HK-2 (cell line): ENCODE data around the gene LRP1B.
"Not testable (repeated sequence)": the region's sequence is repeated elsewhere in the genome, so short reads cannot be mapped to it uniquely, and the experiment has no call there.

Source experiments
- DNase-seq: peaks from one replicate; pipeline ENCODE4 v3.0.0-alpha.2; 2018; ENCODE audit not compliant: unreplicated experiment

Gene LRP1B

DNA sequence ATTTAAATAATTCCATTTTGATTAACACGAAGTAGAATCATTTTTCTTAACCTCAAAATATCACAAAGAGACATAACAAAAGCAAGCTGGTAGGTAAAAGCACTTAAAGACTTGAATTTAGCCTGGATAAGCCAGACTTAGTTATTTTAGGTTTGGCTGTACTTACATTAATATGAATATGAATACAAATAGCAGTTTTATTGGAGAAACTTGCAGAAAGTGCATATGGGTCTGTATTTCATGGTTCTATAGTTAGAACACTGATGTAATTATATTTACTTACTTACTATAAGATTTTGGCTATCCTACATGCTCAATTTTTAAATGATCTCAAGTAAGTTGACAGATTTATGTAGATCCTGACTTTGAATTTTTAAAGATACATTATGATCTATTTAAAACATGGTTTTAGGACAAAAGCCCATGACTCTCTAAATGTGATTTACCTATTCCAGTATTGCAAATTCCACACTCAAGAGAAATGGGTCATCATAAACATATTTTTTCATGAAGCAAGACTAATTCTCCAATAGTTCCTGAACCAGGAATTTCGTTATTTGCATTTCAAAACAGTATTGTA lies 1775.2 kb downstream of the LRP1B start:
- no peak for DNase-seq

DNA sequence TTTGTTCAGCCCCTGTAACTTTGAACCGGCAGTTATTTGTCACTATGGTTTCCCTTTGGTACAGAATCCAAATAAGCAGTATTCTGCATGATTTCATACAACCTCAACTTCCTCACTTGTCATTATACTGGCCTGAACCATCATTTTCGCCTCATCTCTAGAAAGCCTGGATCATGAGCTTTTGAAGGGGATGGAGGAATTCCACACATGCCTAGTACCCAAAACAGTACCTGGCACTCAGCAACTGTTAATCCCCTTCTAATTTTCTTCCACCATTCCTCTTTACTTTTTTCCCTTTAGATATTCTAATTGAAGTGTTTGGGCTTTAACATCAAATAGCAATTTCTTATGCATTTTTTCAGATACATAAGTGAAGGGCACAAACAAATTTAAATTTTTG lies 1776.3 kb downstream of the LRP1B start:
- no peak for DNase-seq

DNA sequence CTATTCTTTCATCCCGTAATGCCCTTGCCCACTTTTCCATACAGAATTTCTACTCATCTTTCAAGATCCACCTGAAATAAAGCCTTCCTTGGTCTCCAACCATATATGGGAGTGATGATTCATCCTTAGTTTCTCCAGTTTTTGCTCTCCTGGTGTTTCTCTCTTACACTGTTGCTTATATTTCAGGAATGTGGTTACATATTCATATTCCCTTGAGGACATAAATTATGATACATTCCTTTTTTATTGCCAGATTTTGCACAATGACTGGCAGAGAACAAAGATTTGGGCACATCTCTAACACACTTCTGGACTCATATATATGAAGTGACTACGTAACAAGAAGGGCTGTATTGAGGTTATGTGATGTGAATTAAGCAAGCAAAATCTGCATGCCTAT lies 1777.3 kb downstream of the LRP1B start:
- no peak for DNase-seq

GRCh38 chr2:140351692-140352091 lies 1779.1 kb downstream of the LRP1B start:
- DNase-seq, result no peak

DNA sequence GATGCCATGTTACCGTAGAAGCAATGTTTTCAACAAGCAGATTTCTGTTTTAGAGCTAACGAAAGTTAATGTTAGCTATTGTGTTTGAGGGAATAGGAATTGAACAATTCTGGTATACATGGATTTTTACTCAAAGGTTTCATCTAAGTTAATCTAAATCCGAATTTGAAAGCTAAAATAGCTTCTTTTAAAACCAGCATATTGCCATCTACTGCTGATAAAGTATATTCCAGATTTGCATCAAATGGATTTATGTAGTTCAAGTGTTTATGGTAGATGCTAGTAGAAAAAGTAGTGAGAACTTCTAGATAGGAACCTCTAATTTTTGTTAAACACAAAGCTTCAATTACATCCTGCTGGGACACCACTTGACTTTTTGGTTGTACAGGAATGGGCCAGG lies 1781.1 kb downstream of the LRP1B start:
- DNase-seq, result no peak

GRCh38 chr2:140348826-140349225 lies 1782.0 kb downstream of the LRP1B start:
- no peak for DNase-seq

DNA sequence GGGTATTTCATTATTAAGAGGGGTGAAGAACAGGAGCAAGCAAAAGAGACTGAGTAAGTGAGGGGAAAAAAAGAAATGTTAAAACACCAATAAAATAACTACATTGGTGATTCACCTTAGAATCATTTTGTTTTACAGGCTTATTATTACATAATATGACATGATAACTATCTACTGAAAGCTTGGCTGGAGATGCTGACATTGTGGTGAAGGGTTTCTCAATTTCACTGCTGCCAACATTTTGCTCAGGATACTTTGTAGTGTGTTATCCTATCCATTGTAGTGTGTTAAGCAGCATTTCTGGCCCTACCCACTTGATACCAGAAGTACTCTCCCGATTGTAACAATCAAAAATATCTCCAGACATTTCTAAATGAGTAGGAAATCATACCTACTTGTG lies 1786.0 kb downstream of the LRP1B start:
- DNase-seq, result no peak

DNA sequence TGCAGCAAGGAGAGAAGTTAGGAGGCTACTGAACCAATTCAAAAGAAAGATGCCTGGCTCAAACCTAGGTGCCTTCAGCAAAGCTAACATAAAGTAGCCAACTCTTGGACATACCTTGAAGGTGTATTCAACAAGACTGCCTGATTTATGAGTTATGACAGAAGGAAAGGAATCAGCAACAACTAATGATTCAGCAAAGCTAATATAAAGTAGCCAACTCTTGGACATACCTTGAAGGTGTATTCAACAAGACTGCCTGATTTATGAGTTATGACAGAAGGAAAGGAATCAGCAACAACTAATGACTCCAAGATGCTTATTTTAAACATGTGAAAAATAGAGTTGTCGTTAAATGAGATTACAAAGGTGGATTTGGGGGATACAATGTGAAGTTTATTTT lies 1786.5 kb downstream of the LRP1B start:
- not testable (repeated sequence) for DNase-seq

DNA sequence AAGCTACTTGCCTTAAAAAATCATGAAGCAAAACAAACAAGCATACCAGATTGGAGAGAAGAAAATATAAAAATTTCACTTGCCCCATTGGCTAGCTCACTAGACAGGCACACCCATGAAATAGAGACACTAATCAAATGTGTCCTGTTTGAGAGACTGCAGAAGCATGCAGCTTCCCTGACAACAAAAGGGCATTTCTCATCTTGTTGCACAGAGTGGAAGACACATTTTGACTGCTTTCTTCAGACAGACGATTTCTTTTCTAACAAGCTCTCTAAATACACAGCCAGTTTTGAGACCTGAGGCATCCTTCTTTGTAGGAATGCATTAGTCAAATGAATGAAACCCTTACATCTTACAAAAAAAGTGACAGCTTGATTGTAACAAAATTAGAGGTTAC lies 1792.0 kb downstream of the LRP1B start:
- no peak for DNase-seq

GRCh38 chr2:140337061-140337460 lies 1793.8 kb downstream of the LRP1B start:
- no peak for DNase-seq

DNA sequence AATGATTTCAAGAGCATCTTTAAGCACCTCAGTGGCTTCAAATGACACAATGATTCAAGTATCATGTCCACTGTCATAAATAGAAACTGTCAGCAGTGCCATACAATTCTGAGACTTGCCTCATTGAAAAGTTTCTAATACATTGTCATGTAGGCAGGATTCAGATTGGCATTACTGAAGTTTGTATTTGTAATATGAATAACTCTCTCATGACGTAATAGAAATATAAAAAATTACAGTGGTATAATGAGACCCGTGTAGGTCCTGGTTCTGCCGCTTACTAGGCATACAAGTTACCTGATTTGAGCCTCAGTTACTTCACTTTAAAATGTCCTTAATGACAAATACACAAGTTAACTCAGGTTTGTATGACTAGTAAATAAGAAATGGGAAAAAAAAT lies 1814.5 kb downstream of the LRP1B start:
- DNase-seq, result no peak

- no peak for DNase-seq
Observed at GRCh38 chr2:140311905-140312304, 1818.9 kb downstream of the LRP1B start.

DNA sequence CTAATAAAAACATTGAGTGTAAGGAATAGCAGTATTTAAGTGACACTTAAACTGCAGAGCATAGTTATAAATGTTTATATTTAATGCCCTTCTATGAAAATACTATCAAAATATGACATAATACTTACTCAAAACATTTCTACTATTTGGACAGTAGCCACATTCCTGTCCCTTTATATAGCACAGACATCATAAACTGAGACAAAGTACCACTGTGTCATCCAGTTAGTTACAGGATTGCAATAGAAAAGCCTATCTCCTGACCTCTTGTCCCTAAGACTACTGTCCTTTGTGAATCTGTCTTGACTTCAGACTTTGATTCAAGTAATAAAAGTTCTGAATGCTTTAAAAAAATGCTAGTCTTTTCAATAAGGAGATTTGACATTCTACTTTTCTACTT lies 1822.1 kb downstream of the LRP1B start:
- no peak for DNase-seq

DNA sequence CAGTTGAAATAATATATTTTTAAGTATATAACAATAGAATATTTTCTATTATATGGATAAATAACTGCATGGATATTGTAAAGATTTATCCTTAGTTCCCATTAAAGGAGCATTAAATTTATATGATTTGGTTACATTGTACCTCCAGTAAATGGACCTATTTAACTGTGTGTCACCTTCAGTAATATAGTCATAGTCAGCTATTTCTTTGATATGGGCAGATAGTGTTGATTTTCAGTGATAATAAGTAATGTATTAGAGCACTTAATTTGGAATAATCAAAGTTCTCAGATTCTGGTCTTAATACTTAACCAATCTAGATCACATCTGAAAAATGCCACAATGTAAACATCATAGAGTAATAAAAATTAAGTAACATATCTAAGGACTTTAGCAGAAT lies 1823.3 kb downstream of the LRP1B start:
- DNase-seq, result no peak

GRCh38 chr2:140295767-140296166 lies 1835.0 kb downstream of the LRP1B start:
- no peak for DNase-seq

DNA sequence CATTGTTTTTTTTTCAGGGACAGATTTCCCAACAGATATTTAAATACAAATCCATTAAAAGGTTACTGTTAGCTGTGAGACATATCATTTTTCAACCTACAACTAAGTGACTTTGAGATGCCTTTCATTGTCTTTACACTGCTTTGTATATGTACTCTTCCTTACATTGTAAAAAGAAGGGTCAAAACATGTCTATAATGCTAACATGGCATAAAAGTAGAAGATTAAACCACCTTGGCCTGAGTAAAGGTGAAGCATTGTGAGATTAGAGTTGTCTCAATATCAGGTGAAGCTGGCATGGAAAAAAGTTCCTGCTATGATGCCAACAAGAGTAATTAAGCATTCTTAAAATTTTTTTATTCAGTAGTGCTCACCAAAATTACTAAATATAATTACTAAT lies 1842.1 kb downstream of the LRP1B start:
- no peak for DNase-seq

DNA sequence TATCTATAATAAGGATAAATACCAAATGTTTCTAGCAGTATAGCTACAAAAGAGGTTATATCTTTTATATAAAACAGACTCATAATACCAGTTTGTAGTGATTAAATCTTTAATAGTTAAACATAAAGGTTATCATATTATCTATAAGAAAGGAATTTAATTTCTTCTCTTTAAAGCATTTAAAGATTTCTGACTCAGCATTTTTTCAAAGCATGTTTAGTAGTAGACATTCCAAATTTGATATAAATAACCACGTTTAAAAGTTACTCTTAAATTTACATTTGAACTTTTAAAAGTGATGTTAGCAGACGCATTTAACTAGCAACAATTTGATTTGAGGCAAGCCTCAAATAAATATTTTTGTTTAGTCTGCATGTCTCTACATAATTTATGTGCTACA lies 1842.6 kb downstream of the LRP1B start:
- DNase-seq, result no peak

GRCh38 chr2:140286377-140286776 lies 1844.4 kb downstream of the LRP1B start:
- no peak for DNase-seq

- not testable (repeated sequence) for DNase-seq
Observed at GRCh38 chr2:140277344-140277743, 1853.5 kb downstream of the LRP1B start.

DNA sequence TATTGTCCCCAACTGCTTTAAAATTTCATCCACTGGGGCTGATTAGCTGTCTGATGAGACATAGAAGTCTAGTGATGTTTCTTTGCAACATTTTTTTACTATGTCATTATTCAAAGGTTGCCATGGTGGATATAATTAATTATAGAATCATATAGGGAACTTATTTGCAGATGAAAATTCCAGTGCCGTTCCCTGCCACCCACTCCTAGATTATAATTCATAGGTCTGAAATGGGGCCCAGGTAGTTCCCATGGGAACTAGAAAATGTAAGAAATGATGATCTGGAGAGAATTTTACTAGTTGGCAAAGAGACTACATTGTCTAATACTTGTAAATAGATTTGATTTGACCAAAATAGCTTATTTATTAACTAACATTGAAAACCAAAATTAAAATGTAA lies 1854.2 kb downstream of the LRP1B start:
- DNase-seq, result no peak

DNA sequence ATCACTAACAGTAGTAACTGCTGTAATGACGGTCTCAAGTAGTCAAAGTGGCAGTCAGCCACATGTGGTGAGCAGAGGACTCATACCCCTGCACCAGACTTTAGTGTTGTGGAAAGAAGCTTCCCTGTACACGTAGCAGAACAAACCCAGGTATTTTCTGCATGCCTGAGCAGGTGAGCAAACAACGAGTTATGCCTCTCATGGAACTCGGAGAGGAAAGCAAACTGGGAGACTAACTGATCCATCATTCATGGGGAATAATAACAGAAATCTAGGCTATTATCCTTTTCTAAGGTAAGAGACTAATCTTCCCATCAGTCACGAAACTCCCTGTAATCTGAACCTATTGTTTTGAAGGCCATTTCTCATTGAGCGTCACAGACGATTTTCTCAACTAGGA lies 1855.4 kb downstream of the LRP1B start:
- DNase-seq, result no peak

DNA sequence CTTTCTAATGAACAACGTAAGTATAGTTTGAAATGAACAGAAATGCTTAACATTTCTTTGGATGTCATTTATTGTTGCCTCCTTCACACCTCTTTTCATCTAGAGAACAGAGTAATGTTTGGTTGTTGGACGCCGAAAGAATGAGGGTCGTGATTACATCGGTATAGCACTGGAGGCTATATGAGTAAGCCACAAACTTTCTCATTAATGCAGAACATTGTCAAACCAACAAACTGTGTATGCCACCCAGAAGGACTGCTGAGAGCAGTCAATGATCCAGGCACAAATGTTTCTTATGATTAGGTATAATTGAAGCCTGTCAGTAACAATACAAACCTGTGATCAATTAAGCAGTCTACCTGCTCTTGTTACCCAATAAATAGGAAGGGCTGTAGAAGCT lies 1855.9 kb downstream of the LRP1B start:
- DNase-seq, result no peak

DNA sequence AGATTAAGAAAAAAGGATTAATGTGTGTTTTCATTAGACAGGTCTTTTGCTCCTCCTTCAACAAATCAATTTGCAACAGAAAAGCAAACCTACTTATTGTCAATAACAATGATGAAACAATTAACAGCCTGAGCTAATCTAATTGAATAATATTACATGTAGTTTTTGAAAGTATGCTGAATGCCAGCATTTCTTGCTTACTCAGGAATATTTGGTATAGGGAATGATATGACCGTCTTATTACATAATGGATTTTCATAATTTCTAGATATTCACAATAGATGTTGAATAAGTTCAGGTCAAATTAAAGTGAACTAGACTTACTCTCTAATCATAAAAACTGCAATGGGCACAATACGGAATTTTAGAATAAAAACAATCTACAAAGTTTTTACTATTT lies 1856.9 kb downstream of the LRP1B start:
- DNase-seq, result no peak

- DNase-seq, result no peak
Observed at GRCh38 chr2:140273408-140273807, 1857.4 kb downstream of the LRP1B start.

GRCh38 chr2:140270224-140270623 lies 1860.6 kb downstream of the LRP1B start:
- no peak for DNase-seq
